ENCODE results near the gene HHATL. TPM values are rescaled to one million over a fixed set of nuclear protein-coding genes. Genes with fewer than 3 reads are reported as not detected.

The HHATL gene
- total and polyA plus RNA-seq, 4 donors, result 1.4 to 1.5 TPM; not detected in 2

DNA sequence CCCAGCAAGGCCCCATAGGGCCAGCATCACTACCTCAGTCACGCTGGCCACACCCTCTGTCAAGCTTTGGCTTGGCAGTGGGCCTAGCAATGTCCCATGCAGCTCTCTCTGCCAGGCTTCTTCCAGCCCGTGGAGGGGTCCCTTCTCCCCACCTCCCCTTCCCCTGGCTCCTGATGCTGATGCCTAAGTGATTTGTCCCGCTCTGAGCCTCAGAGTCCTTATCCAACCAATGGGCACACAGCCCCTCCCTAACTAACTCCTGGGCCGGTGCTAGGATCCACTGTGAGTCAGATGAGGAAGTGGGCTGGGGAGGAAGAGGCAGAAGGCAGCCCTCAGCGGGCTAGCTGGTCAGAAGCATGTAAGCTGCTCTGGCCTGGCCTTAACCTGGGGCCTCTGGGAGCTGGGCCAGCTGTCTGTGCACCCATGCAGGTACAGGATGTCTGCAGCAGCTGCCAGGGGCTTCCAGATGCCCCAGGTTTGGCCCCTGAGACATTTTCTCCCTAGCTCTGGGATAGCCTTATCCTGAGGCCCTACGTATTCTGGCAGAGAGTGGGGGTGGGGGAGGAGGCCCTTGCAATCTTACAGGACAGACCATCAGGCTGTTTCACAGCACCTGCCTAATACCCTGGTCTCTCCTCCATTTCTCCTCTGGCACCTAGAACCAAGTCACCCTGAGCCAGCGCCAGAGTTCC lies 49.8 kb downstream of the HHATL start:
- intact Hi-C loops (cut with DNase I), result loop anchor here in 1 of 2 donors (2.0 to 5.0 kb wide), 2 partner anchors 50 to 92 kb away; partner anchors contain the start of gene NKTR

GRCh38 chr3:42652251-42652610 lies 50.4 kb downstream of the HHATL start:
- intact Hi-C loops (cut with DNase I), result loop anchor here in 1 of 2 donors (2.0 to 5.0 kb wide), 2 partner anchors 50 to 93 kb away; partner anchors contain the start of gene NKTR
- Histone ChIP-seq H3K27me3 (ENCODE audit: control insufficient read depth in 1 of 2, insufficient read depth in 2 of 2, low read length in 1 of 2) (no peaks in the 10 kb centered on the region), H3K36me3 (ENCODE audit: control insufficient read depth in 1 of 2, insufficient read depth in 2 of 2, low read length in 1 of 2) (peaks cover 0 to 1% of the 10 kb centered on the region in 2 donors), H3K27ac (ENCODE audit: low read depth in 1 of 2, low read length in 2 of 2) (peak overlapping the region; percentile 14 to 94), H3K4me1 (ENCODE audit: control insufficient read depth in 1 of 2, insufficient read depth in 2 of 2, low read length in 2 of 2) (peaks cover 0 to 2% of the 10 kb centered on the region in 2 donors), H3K4me3 (ENCODE audit: low read length in 2 of 2) (no peak overlapping the region), H3K9me3 (ENCODE audit: control insufficient read depth, low read length) (no peaks in the 10 kb centered on the region)
- WGBS, 2 donors, result 0 to 10% methylated on average over 1 of the region's 1 CpG
- no peak for ATAC-seq (ENCODE audit: low FRiP score)
- DNase-seq, result no peak

More for the DNA sequence above, 49.8 kb downstream of the HHATL start:
- H3K27me3 ChIP-seq (ENCODE audit: control insufficient read depth in 1 of 2, insufficient read depth in 2 of 2, low read length in 1 of 2), result no peaks in the 10 kb centered on the region
- DNase-seq, result peak in 1 of 2 donors; percentile 85
- peak; percentile 73 for ATAC-seq (ENCODE audit: low FRiP score)
- no peaks in the 10 kb centered on the region for H3K9me3 ChIP-seq (ENCODE audit: control insufficient read depth, low read length)
- H3K36me3 ChIP-seq (ENCODE audit: control insufficient read depth in 1 of 2, insufficient read depth in 2 of 2, low read length in 1 of 2), result no peaks in the 10 kb centered on the region
- 2% methylated on average over 7 of the region's 7 CpGs for WGBS, 2 donors
- H3K4me3 ChIP-seq (ENCODE audit: low read length in 2 of 2), result peak overlapping the region; percentile 8 to 68
- peaks cover 0 to 2% of the 10 kb centered on the region in 2 donors for H3K4me1 ChIP-seq (ENCODE audit: control insufficient read depth in 1 of 2, insufficient read depth in 2 of 2, low read length in 2 of 2)
- H3K27ac ChIP-seq (ENCODE audit: low read depth in 1 of 2, low read length in 2 of 2), result peak overlapping the region; percentile 14 to 94

GRCh38 chr3:42651248-42652091 lies 51.1 kb downstream of the HHATL start:
- intact Hi-C loops (cut with DNase I), result loop anchor here in 1 of 2 donors (2.0 to 5.0 kb wide), 2 partner anchors 49 to 93 kb away; partner anchors contain the start of gene NKTR
- H3K4me1 ChIP-seq (ENCODE audit: control insufficient read depth in 1 of 2, insufficient read depth in 2 of 2, low read length in 2 of 2), result peaks cover 0 to 2% of the 10 kb centered on the region in 2 donors
- 18 to 19% methylated on average over 9 of the region's 9 CpGs for WGBS, 2 donors
- H3K9me3 ChIP-seq (ENCODE audit: control insufficient read depth, low read length), result no peaks in the 10 kb centered on the region
- DNase-seq, result peak in 1 of 2 donors; percentile 60
- H3K27me3 ChIP-seq (ENCODE audit: control insufficient read depth in 1 of 2, insufficient read depth in 2 of 2, low read length in 1 of 2), result no peaks in the 10 kb centered on the region
- ATAC-seq (ENCODE audit: low FRiP score), result no peak
- H3K36me3 ChIP-seq (ENCODE audit: control insufficient read depth in 1 of 2, insufficient read depth in 2 of 2, low read length in 1 of 2), result peaks cover 0 to 2% of the 10 kb centered on the region in 2 donors
- no peak overlapping the region for H3K4me3 ChIP-seq (ENCODE audit: low read length in 2 of 2)
- peak overlapping the region in 1 of 2 donors; percentile 94 for H3K27ac ChIP-seq (ENCODE audit: low read depth in 1 of 2, low read length in 2 of 2)

DNA sequence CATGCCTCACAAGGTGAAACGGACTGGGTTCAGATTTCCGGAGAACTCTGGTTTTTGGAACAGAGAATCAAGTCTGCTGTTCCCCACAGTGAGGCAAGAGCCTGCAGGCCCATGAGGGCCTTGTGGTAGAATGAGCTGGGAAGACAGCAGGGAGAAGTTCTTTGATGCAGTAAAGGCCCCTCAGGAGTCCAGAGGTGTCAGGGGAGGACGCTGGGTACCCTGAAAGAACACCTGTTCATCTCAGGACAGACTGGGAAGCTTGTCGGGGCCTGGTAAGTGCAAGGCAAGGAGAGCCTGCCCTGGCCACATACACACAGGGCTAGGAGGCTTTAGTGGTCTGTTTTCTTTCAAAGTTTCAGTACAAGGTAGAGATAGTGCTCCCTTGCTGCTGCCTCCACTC lies 52.8 kb downstream of the HHATL start:
- Histone ChIP-seq H3K27me3 (ENCODE audit: control insufficient read depth in 1 of 2, insufficient read depth in 2 of 2, low read length in 1 of 2) (no peaks in the 10 kb centered on the region), H3K36me3 (ENCODE audit: control insufficient read depth in 1 of 2, insufficient read depth in 2 of 2, low read length in 1 of 2) (peaks cover 0 to 2% of the 10 kb centered on the region in 2 donors), H3K4me3 (ENCODE audit: low read length in 2 of 2) (no peak overlapping the region), H3K9me3 (ENCODE audit: control insufficient read depth, low read length) (no peaks in the 10 kb centered on the region), H3K4me1 (ENCODE audit: control insufficient read depth in 1 of 2, insufficient read depth in 2 of 2, low read length in 2 of 2) (peaks cover 0 to 2% of the 10 kb centered on the region in 2 donors), H3K27ac (ENCODE audit: low read depth in 1 of 2, low read length in 2 of 2) (peak overlapping the region in 1 of 2 donors; percentile 60)
- intact Hi-C loops (cut with DNase I), result loop anchor here in 1 of 2 donors (5.0 kb wide), 1 partner anchor 47 kb away; the partner anchor contains the start of gene NKTR
- 88 to 89% methylated on average over 4 of the region's 4 CpGs for WGBS, 2 donors
- DNase-seq (no peak), ATAC-seq (ENCODE audit: low FRiP score) (no peak)

- ATAC-seq (ENCODE audit: low FRiP score) (no peak), DNase-seq (no peak)
- peaks cover 0 to 2% of the 10 kb centered on the region in 2 donors for H3K4me1 ChIP-seq (ENCODE audit: control insufficient read depth in 1 of 2, insufficient read depth in 2 of 2, low read length in 2 of 2)
- H3K4me3 ChIP-seq (ENCODE audit: low read length in 2 of 2), result no peak overlapping the region
- 6 to 13% methylated on average over 2 of the region's 2 CpGs for WGBS, 2 donors
- intact Hi-C loops (cut with DNase I), result no loop called here
- H3K36me3 ChIP-seq (ENCODE audit: control insufficient read depth in 1 of 2, insufficient read depth in 2 of 2, low read length in 1 of 2), result peaks cover 0 to 5% of the 10 kb centered on the region in 2 donors
- no peaks in the 10 kb centered on the region for H3K9me3 ChIP-seq (ENCODE audit: control insufficient read depth, low read length)
- no peak overlapping the region for H3K27ac ChIP-seq (ENCODE audit: low read depth in 1 of 2, low read length in 2 of 2)
- no peaks in the 10 kb centered on the region for H3K27me3 ChIP-seq (ENCODE audit: control insufficient read depth in 1 of 2, insufficient read depth in 2 of 2, low read length in 1 of 2)
These were observed 53.6 kb downstream of the HHATL start for GRCh38 chr3:42649006-42649405.

GRCh38 chr3:42647821-42648459 lies 54.7 kb downstream of the HHATL start:
- no peak for ATAC-seq (ENCODE audit: low FRiP score)
- Histone ChIP-seq H3K27me3 (ENCODE audit: control insufficient read depth in 1 of 2, insufficient read depth in 2 of 2, low read length in 1 of 2) (no peaks in the 10 kb centered on the region), H3K9me3 (ENCODE audit: control insufficient read depth, low read length) (no peaks in the 10 kb centered on the region), H3K4me3 (ENCODE audit: low read length in 2 of 2) (no peak overlapping the region), H3K4me1 (ENCODE audit: control insufficient read depth in 1 of 2, insufficient read depth in 2 of 2, low read length in 2 of 2) (peaks cover 0 to 2% of the 10 kb centered on the region in 2 donors), H3K36me3 (ENCODE audit: control insufficient read depth in 1 of 2, insufficient read depth in 2 of 2, low read length in 1 of 2) (peaks cover 0 to 5% of the 10 kb centered on the region in 2 donors), H3K27ac (ENCODE audit: low read depth in 1 of 2, low read length in 2 of 2) (no peak overlapping the region)
- WGBS, 2 donors, result 68 to 71% methylated on average over 5 of the region's 5 CpGs
- intact Hi-C loops (cut with DNase I), result no loop called here
- no peak for DNase-seq

Other genes with a start within 250 kb of the HHATL start
- 1 to 10 TPM; 3.2 to 7.6 TPM for gene VIPR1, start 200.2 kb downstream of the HHATL start, total RNA-seq
- 10 to 100 TPM; 11.5 to 14.0 TPM for gene VIPR1, start 200.2 kb downstream of the HHATL start, polyA plus RNA-seq
- 10 to 100 TPM; 43.6 to 46.6 TPM for gene SEC22C, start 120.8 kb downstream of the HHATL start, total RNA-seq
- gene SEC22C, start 120.8 kb downstream of the HHATL start, polyA plus RNA-seq, result 10 to 100 TPM; 54.5 to 58.6 TPM
- gene SS18L2, start 111.9 kb downstream of the HHATL start, total RNA-seq, result 10 to 100 TPM; 17.5 to 18.5 TPM
- gene SS18L2, start 111.9 kb downstream of the HHATL start, polyA plus RNA-seq, result 10 to 100 TPM; 21.4 to 47.8 TPM
- 100 to 1,000 TPM in 1 of 2 donors, 10 to 100 TPM in 1; 98.5 to 163 TPM for gene NKTR, start 102.1 kb downstream of the HHATL start, total RNA-seq
- gene NKTR, start 102.1 kb downstream of the HHATL start, polyA plus RNA-seq, result 10 to 100 TPM in 1 of 2 donors, 1 to 10 TPM in 1; 6.1 to 57.7 TPM
- gene ZBTB47, start 49.1 kb downstream of the HHATL start, total RNA-seq, result 10 to 100 TPM; 72.4 to 82.0 TPM
- 10 to 100 TPM; 42.3 to 77.1 TPM for gene ZBTB47, start 49.1 kb downstream of the HHATL start, polyA plus RNA-seq
- not detected for gene KLHL40, start 17.3 kb downstream of the HHATL start, total RNA-seq
- under 1 TPM in 1 of 2 donors, not detected in 1; 0.26 TPM for gene KLHL40, start 17.3 kb downstream of the HHATL start, polyA plus RNA-seq
- gene CCDC13, start 70.5 kb upstream of the HHATL start, total RNA-seq, result 1 to 10 TPM; 1.3 to 2.5 TPM
- 1 to 10 TPM; 1.2 to 3.1 TPM for gene CCDC13, start 70.5 kb upstream of the HHATL start, polyA plus RNA-seq
- 10 to 100 TPM; 61.4 to 84.9 TPM for gene HIGD1A, start 101.7 kb upstream of the HHATL start, total RNA-seq
- 100 to 1,000 TPM; 175 to 337 TPM for gene HIGD1A, start 101.7 kb upstream of the HHATL start, polyA plus RNA-seq
- gene ACKR2, start 106.6 kb upstream of the HHATL start, total RNA-seq, result 1 to 10 TPM; 3.1 to 7.8 TPM
- under 1 TPM in 1 of 2 donors, not detected in 1; 0.26 TPM for gene ACKR2, start 106.6 kb upstream of the HHATL start, polyA plus RNA-seq
- gene CYP8B1, start 173.1 kb upstream of the HHATL start, total RNA-seq, result not detected
- under 1 TPM in 1 of 2 donors, not detected in 1; 0.10 TPM for gene CYP8B1, start 173.1 kb upstream of the HHATL start, polyA plus RNA-seq
- gene ZNF662, start 203.3 kb upstream of the HHATL start, total RNA-seq, result 10 to 100 TPM; 13.0 to 18.1 TPM
- 1 to 10 TPM; 1.0 to 9.8 TPM for gene ZNF662, start 203.3 kb upstream of the HHATL start, polyA plus RNA-seq

Measured in aorta (tissue), 5 donors.